ENCODE measurements around the gene ATG9A. TPM values are rescaled to one million over a fixed set of nuclear protein-coding genes. Genes with fewer than 3 reads are reported as not detected.

Gene ATG9A
- 10 to 100 TPM; 50.3 to 54.3 TPM for total RNA-seq

GRCh38 chr2:219229305-219230058, at the start of gene ATG9A, which contains the start of gene ANKZF1:
Gene ATG9A (minus strand): TSS chr2:219229636. CDS start chr2:219228024, 1,612 bp downstream.
Gene ANKZF1 (plus strand): TSS chr2:219229806. CDS start chr2:219230258, 452 bp downstream.

GRCh38 chr2:219253753-219254589, 24.5 kb upstream of the ATG9A start, which contains the start of gene TUBA4A:
Gene TUBA4A (minus strand): TSS chr2:219253918. CDS start chr2:219253858, 60 bp downstream.

GRCh38 chr2:219252900-219253752, 23.7 kb upstream of the ATG9A start, which contains the start of gene TUBA4B:
Gene TUBA4B (plus strand): TSS chr2:219253243. CDS start chr2:219253408, 165 bp downstream.

GRCh38 chr2:219245148-219245898, 15.9 kb upstream of the ATG9A start, which contains the start of the genes GLB1L and STK16:
Gene GLB1L (minus strand): TSS chr2:219245444. CDS start chr2:219243573, 1,871 bp downstream.
Gene STK16 (plus strand): TSS chr2:219245479. CDS start chr2:219246000, 521 bp downstream.

GRCh38 chr2:219218732-219219701, 10.4 kb downstream of the ATG9A start, which contains the start of gene ABCB6:
Gene ABCB6 (minus strand): TSS chr2:219218958. CDS start chr2:219218673, 285 bp downstream.

GRCh38 chr2:219206328-219207133, 22.9 kb downstream of the ATG9A start, which contains the start of gene ZFAND2B:
Gene ZFAND2B (plus strand): TSS chr2:219206782. CDS start chr2:219206988, 206 bp downstream.

GRCh38 chr2:219177552-219178376, 51.7 kb downstream of the ATG9A start, which contains the start of gene RETREG2:
Gene RETREG2 (plus strand): TSS chr2:219178275. CDS start chr2:219178353, 78 bp downstream.

GRCh38 chr2:219176818-219177551, 52.5 kb downstream of the ATG9A start, which contains the start of gene CNPPD1:
Gene CNPPD1 (minus strand): TSS chr2:219176925. CDS start chr2:219176828, 97 bp downstream.

GRCh38 chr2:219169930-219170654, 59.3 kb downstream of the ATG9A start, which contains the start of gene SLC23A3:
Gene SLC23A3 (minus strand): TSS chr2:219170029. CDS start chr2:219169984, 45 bp downstream.

Other genes starting within 250 kb of the ATG9A start
- gene FEV, start 244.5 kb downstream of the ATG9A start, total RNA-seq = not detected
- not detected for gene CRYBA2, start 236.2 kb downstream of the ATG9A start, total RNA-seq
- not detected for gene CFAP65, start 188.1 kb downstream of the ATG9A start, total RNA-seq
- under 1 TPM in 1 of 2 experiments, not detected in 1; 0.10 TPM for gene IHH, start 168.7 kb downstream of the ATG9A start, total RNA-seq
- gene NHEJ1, start 68.8 kb downstream of the ATG9A start, total RNA-seq = 10 to 100 TPM; 16.7 to 22.8 TPM
- 1 to 10 TPM; 1.6 to 2.5 TPM for gene SLC23A3, start 59.6 kb downstream of the ATG9A start, total RNA-seq
- 10 to 100 TPM; 65.5 to 67.9 TPM for gene CNPPD1, start 52.7 kb downstream of the ATG9A start, total RNA-seq
- gene RETREG2, start 51.4 kb downstream of the ATG9A start, total RNA-seq = 100 to 1,000 TPM in 1 of 2 experiments, 10 to 100 TPM in 1; 99.6 to 106 TPM
- 10 to 100 TPM; 52.4 to 54.4 TPM for gene ZFAND2B, start 22.9 kb downstream of the ATG9A start, total RNA-seq
- gene ABCB6, start 10.7 kb downstream of the ATG9A start, total RNA-seq = 10 to 100 TPM; 11.0 to 11.8 TPM
- 100 to 1,000 TPM; 149 to 167 TPM for gene ANKZF1, start 170 bp upstream of the ATG9A start, total RNA-seq
- 1 to 10 TPM; 2.9 to 4.9 TPM for gene GLB1L, start 15.8 kb upstream of the ATG9A start, total RNA-seq
- 10 to 100 TPM; 35.1 to 36.1 TPM for gene STK16, start 15.8 kb upstream of the ATG9A start, total RNA-seq
- not detected for gene TUBA4B, start 23.6 kb upstream of the ATG9A start, total RNA-seq
- gene TUBA4A, start 24.3 kb upstream of the ATG9A start, total RNA-seq = 100 to 1,000 TPM; 217 to 228 TPM
- 10 to 100 TPM; 40.7 to 42.6 TPM for gene DNAJB2, start 49.7 kb upstream of the ATG9A start, total RNA-seq
- not detected for gene PTPRN, start 79.8 kb upstream of the ATG9A start, total RNA-seq
- gene RESP18, start 103.1 kb upstream of the ATG9A start, total RNA-seq = not detected
- gene DNPEP, start 158.3 kb upstream of the ATG9A start, total RNA-seq = 10 to 100 TPM; 53.6 to 64.0 TPM
- gene DES, start 188.7 kb upstream of the ATG9A start, total RNA-seq = not detected
- 1 to 10 TPM; 1.5 to 1.7 TPM for gene SPEG, start 205.2 kb upstream of the ATG9A start, total RNA-seq